Osteoblast (primary cell): ENCODE measurements around the gene MSH3. TPM values are rescaled to one million over a fixed set of nuclear protein-coding genes. Genes with fewer than 3 reads are reported as not detected.

Experiments
- DNase-seq: peaks from one replicate; pipeline ENCODE4 v3.0.0; 2011; ENCODE audit warnings: low spot score, mixed read lengths; ENCODE audit not compliant: insufficient read length; ENCODE audit errors: missing footprints
- H2AFZ ChIP-seq: 2 replicates; pipeline ENCODE4 v1.6.0; 2011; ENCODE audit warnings: mild to moderate bottlenecking, low read length
- H3K27ac ChIP-seq: 2 replicates; pipeline ENCODE4 v1.5.1; 2011; ENCODE audit warnings: mild to moderate bottlenecking, low read depth, low read length, moderate library complexity
- H3K27me3 ChIP-seq: 2 replicates; pipeline ENCODE4 v1.6.0; 2012; ENCODE audit warnings: mild to moderate bottlenecking, control low read depth, inconsistent platforms, low read length, moderate library complexity; ENCODE audit not compliant: insufficient read depth
- H3K36me3 ChIP-seq: 2 replicates; pipeline ENCODE4 v1.5.1; 2011; ENCODE audit warnings: mild to moderate bottlenecking, low read length, control low read depth, moderate library complexity; ENCODE audit not compliant: insufficient read depth
- H3K4me1 ChIP-seq: 2 replicates; pipeline ENCODE4 v1.5.1; 2011; ENCODE audit warnings: mild to moderate bottlenecking, low read length, control low read depth, moderate library complexity; ENCODE audit not compliant: insufficient read depth
- H3K4me2 ChIP-seq: 2 replicates; pipeline ENCODE4 v1.6.0; 2011; ENCODE audit warnings: mild to moderate bottlenecking, low read length; ENCODE audit not compliant: insufficient read depth
- H3K4me3 ChIP-seq: fragments of 200-600 bp; sonication (generic); 3 replicates; pipeline ENCODE4 v1.5.1; 2012; ENCODE audit warnings: mild to moderate bottlenecking, low read length, inconsistent platforms; ENCODE audit not compliant: insufficient read depth
- H3K79me2 ChIP-seq: 2 replicates; pipeline ENCODE4 v1.6.0; 2012; ENCODE audit warnings: mild to moderate bottlenecking, low read length, control low read depth, inconsistent platforms; ENCODE audit not compliant: insufficient read depth
- H3K9me3 ChIP-seq: 2 replicates; pipeline ENCODE4 v1.5.1; 2011; ENCODE audit warnings: low read depth, low read length, control low read depth
- H4K20me1 ChIP-seq: 2 replicates; pipeline ENCODE4 v1.6.0; 2012; ENCODE audit warnings: mild to moderate bottlenecking, low read length, control low read depth; ENCODE audit not compliant: insufficient read depth
- small RNA-seq: library from RNA; depleted of rRNA; stranded (forward); fragments of <200 nt; gene quantifications from one replicate; pipeline ENCODE3, GENCODE V24; 2012
- total RNA-seq: library from RNA; depleted of rRNA; stranded (reverse); fragments of >200 nt; gene quantifications from 2 replicates; pipeline ENCODE4 v1.2.3, GENCODE V29; 2012
- TF ChIP-seq, protein P1 (sequence below): IDR thresholded peaks from 2 replicates; pipeline ENCODE4 v1.5.1; 2011; ENCODE audit warnings: mild to moderate bottlenecking, low read depth, low read length, moderate library complexity; ENCODE audit errors: extremely low read depth

MSH3 gene
- total RNA-seq, 1 donor, result 21.7 TPM

DNA sequence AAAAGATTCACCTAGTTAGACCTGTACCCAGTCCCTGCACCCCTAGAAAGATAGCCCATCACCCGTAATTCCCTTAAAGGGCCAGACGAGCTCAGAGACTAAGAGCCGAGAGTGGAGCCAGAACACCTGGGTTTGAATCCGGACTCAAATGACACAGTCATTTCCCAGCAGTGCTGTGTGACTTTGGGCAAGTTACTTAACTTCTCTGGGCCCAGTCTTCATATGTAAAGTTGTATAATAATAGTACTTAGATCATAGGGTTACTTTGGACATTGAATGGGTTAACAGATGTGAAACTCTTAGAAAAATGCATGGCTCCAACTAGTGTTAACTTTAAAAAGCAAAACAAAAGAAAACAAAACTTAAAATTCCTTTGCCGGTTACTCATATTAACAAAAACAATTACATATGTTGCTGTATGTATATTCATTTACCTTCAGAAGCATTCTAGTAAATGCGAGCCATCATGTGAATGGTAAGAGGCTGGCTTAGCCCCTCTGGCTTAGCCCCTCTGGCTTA is 265.3 kb downstream of the MSH3 start:
- Histone ChIP-seq H3K27me3 (no peaks in the 10 kb centered on the region), H3K4me2 (no peak overlapping the region), H3K27ac (no peak overlapping the region), H3K9me3 (no peaks in the 10 kb centered on the region), H4K20me1 (no peaks in the 10 kb centered on the region), H2AFZ (no peak overlapping the region), H3K36me3 (no peaks in the 10 kb centered on the region), H3K4me1 (no peaks in the 10 kb centered on the region), H3K4me3 (no peak overlapping the region), H3K79me2 (no peaks in the 10 kb centered on the region)
- TF ChIP-seq, protein P1, sequence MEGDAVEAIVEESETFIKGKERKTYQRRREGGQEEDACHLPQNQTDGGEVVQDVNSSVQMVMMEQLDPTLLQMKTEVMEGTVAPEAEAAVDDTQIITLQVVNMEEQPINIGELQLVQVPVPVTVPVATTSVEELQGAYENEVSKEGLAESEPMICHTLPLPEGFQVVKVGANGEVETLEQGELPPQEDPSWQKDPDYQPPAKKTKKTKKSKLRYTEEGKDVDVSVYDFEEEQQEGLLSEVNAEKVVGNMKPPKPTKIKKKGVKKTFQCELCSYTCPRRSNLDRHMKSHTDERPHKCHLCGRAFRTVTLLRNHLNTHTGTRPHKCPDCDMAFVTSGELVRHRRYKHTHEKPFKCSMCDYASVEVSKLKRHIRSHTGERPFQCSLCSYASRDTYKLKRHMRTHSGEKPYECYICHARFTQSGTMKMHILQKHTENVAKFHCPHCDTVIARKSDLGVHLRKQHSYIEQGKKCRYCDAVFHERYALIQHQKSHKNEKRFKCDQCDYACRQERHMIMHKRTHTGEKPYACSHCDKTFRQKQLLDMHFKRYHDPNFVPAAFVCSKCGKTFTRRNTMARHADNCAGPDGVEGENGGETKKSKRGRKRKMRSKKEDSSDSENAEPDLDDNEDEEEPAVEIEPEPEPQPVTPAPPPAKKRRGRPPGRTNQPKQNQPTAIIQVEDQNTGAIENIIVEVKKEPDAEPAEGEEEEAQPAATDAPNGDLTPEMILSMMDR, result no peak
- DNase-seq, result no peak

DNA sequence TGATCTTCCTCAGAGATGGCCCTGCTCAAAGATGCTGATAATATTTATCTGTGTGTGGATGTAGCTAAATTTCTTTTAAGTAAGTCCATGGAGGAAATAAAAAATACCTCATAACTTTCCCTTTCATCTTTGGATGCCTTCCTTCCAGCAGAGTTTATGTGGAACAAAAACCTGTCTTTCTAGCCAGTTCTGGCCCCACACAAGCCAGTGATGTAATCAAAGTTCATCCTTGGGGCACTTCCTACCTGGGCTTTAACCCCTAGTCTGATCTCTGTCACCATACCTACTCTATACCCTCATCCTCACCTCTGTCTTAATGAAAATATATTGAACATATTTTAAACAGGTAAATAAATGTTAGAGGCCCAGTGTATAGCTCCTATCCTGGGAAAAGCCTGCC is 265.9 kb downstream of the MSH3 start:
- Histone ChIP-seq H3K4me3 (no peak overlapping the region), H3K27me3 (no peaks in the 10 kb centered on the region), H4K20me1 (no peaks in the 10 kb centered on the region), H3K27ac (no peak overlapping the region), H3K4me2 (no peak overlapping the region), H3K4me1 (no peaks in the 10 kb centered on the region), H3K36me3 (no peaks in the 10 kb centered on the region), H3K9me3 (no peaks in the 10 kb centered on the region), H3K79me2 (no peaks in the 10 kb centered on the region), H2AFZ (no peak overlapping the region)
- TF ChIP-seq, protein P1, result no peak
- DNase-seq, result no peak

DNA sequence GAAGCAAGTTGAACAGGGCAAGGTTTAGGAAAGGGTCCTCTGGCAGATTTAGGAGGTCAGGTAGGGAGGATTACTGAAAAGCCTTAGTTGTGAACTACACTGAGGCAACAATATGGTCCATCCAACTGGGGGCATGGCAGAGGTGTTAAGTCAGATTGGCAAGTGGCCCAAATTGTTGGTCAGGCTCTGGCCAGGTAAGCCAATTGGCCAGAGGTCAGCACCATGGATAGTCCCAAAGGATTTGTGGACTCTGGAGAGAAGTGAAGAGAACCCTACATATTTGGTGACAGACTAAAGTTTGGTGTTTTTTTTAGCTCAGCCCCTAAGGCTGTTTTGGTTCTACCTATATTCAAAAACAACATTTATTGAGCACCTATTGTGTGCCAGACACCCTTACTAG is 266.6 kb downstream of the MSH3 start:
- Histone ChIP-seq H3K4me3 (no peak overlapping the region), H3K4me1 (no peaks in the 10 kb centered on the region), H3K9me3 (no peaks in the 10 kb centered on the region), H2AFZ (no peak overlapping the region), H4K20me1 (no peaks in the 10 kb centered on the region), H3K79me2 (no peaks in the 10 kb centered on the region), H3K36me3 (no peaks in the 10 kb centered on the region), H3K27me3 (no peaks in the 10 kb centered on the region), H3K4me2 (no peak overlapping the region), H3K27ac (no peak overlapping the region)
- no peak for DNase-seq
- TF ChIP-seq, protein P1, result no peak

DNA sequence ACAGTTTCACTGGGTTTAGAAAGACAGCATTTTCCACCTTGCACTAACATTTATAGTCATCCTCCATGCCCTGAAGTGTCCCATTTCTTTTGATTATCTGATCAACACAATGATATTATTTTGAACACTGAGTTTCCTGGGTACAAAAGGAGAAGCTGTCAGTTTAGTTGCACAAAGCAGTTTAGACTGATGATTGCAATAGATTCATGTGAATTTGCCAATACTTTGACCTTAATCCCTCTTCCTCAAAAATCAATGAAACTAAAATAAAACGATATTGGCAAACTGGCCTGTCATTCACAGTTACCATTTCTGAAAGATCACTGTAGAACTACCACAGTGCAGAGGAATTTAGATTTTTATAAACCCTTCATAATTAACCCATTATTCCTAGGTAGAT is 271.5 kb downstream of the MSH3 start:
- TF ChIP-seq, protein P1, result no peak

More for the DNA sequence above, 271.5 kb downstream of the MSH3 start:
- Histone ChIP-seq H3K4me3 (no peak overlapping the region), H2AFZ (no peak overlapping the region), H3K9me3 (no peaks in the 10 kb centered on the region), H3K79me2 (no peaks in the 10 kb centered on the region), H3K27ac (no peak overlapping the region), H4K20me1 (no peaks in the 10 kb centered on the region), H3K36me3 (no peaks in the 10 kb centered on the region), H3K27me3 (no peaks in the 10 kb centered on the region), H3K4me1 (no peaks in the 10 kb centered on the region), H3K4me2 (no peak overlapping the region)
- no peak for DNase-seq

Small RNA genes lying within 50 kb of the gene (small RNA-seq; reads per million reads assigned to genes)
- not detected for gene MTRNR2L2

Other genes starting within 250 kb of the MSH3 start
- gene ZFYVE16, start 246.6 kb upstream of the MSH3 start, total RNA-seq, result 32.6 and 38.3 TPM in 2 replicates
- gene FAM151B, start 166.6 kb upstream of the MSH3 start, total RNA-seq, result 13.0 and 19.2 TPM in 2 replicates
- gene ANKRD34B, start 84.4 kb upstream of the MSH3 start, total RNA-seq, result not detected in 2 replicates
- 13.8 and 15.2 TPM in 2 replicates for gene DHFR, start 331 bp downstream of the MSH3 start, total RNA-seq